ENCODE data around the gene CPAMD8. TPM values are rescaled to one million over a fixed set of nuclear protein-coding genes. Genes with fewer than 3 reads are reported as not detected.

Gene CPAMD8
- total and polyA plus RNA-seq, 10 of the 15 experiments (the other 5 are each of a cell fraction or from before 2014, with no cell fraction given): 0.12 to 0.97 (median 0.25) TPM; not detected in 3

DNA sequence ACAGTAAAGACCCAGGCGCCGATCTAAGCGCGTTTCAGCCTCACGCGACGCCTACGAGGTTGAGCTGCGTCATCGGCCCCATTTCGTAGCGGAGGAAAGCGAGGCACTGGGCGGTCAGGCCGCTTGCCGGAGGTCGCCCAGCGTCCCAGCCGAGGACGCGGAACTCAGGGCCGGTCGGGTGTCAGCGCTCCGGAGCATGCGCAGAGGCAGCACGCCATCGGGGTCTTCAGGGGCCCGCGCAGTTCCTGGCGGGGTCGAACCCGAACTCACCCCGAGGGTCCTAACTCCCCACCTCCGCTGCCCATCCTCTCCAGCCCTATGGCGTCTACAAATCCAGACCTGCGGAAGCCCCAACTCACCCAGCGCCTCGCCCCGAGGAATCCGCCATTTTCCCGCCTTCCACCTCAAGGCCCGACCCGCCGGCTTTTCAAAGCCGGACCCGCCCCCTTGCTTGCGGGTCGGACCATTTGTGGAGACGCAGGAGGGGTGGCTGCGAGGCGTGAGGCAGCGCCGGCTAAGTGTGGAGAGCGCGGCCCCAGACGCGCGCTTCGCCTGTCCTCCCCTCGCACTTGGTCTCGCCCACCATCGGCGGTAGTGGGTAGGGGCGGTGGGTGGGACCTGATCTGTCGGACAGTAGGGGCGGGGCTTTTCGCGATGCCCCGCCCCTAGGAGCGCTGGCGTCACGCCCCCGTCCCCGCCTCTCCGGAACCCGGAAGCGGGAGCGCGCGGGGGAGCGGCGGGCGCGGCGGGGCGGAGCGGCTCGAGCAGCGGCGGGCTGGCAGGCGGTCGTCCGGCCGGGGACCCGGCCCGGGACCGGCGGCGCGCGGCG lies 48.6 kb upstream of the CPAMD8 start, which contains the start of the genes HAUS8 and MYO9B (continued):
- peak; percentile 96 for TF ChIP-seq TAF1 (IDR thresholded peaks at IDR 0.05; ENCODE audit: borderline replicate concordance, low read depth, low read length)
- TF ChIP-seq, protein P1, sequence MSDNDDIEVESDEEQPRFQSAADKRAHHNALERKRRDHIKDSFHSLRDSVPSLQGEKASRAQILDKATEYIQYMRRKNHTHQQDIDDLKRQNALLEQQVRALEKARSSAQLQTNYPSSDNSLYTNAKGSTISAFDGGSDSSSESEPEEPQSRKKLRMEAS (IDR thresholded peaks at IDR 0.05; ENCODE audit: low read depth, low read length): peak; percentile 92
- TF ChIP-seq SPI1 (IDR thresholded peaks at IDR 0.05; ENCODE audit: borderline replicate concordance, insufficient read depth, low read depth, low read length): no peak
- peak; percentile 54; the same call in 1 of the 2 replicates for TF ChIP-seq BRCA1 (IDR thresholded peaks at IDR 0.05; ENCODE audit: low read depth, low read length)
- peak; percentile 53 for TF ChIP-seq RFX5 (IDR thresholded peaks at IDR 0.05; ENCODE audit: low read depth, low read length)
- TF ChIP-seq EP300 (IDR thresholded peaks at IDR 0.05; ENCODE audit: borderline replicate concordance in 1 of 2, control insufficient read depth in 1 of 2, low read depth in 2 of 2, low read length in 2 of 2): 0 out of 4 replicates have a peak, but pooled peaks of 1 of the 2 experiments have one; percentile 17
- TF ChIP-seq ZNF622 (IDR thresholded peaks at IDR 0.05): no peak
- TF ChIP-seq, protein P2, sequence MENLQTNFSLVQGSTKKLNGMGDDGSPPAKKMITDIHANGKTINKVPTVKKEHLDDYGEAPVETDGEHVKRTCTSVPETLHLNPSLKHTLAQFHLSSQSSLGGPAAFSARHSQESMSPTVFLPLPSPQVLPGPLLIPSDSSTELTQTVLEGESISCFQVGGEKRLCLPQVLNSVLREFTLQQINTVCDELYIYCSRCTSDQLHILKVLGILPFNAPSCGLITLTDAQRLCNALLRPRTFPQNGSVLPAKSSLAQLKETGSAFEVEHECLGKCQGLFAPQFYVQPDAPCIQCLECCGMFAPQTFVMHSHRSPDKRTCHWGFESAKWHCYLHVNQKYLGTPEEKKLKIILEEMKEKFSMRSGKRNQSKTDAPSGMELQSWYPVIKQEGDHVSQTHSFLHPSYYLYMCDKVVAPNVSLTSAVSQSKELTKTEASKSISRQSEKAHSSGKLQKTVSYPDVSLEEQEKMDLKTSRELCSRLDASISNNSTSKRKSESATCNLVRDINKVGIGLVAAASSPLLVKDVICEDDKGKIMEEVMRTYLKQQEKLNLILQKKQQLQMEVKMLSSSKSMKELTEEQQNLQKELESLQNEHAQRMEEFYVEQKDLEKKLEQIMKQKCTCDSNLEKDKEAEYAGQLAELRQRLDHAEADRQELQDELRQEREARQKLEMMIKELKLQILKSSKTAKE (IDR thresholded peaks at IDR 0.05; ENCODE audit: low read depth, poor library complexity, severe bottlenecking): peak; percentile 58
- TF ChIP-seq, protein P3, sequence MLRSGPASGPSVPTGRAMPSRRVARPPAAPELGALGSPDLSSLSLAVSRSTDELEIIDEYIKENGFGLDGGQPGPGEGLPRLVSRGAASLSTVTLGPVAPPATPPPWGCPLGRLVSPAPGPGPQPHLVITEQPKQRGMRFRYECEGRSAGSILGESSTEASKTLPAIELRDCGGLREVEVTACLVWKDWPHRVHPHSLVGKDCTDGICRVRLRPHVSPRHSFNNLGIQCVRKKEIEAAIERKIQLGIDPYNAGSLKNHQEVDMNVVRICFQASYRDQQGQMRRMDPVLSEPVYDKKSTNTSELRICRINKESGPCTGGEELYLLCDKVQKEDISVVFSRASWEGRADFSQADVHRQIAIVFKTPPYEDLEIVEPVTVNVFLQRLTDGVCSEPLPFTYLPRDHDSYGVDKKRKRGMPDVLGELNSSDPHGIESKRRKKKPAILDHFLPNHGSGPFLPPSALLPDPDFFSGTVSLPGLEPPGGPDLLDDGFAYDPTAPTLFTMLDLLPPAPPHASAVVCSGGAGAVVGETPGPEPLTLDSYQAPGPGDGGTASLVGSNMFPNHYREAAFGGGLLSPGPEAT (IDR thresholded peaks at IDR 0.05; ENCODE audit: low read depth): peak; percentile 95
- TF ChIP-seq ZNF274 (IDR thresholded peaks at IDR 0.05; ENCODE audit: insufficient read depth, insufficient read length): no peak
- TF ChIP-seq KLF5 (IDR thresholded peaks at IDR 0.05; ENCODE audit: partially characterized antibody): peak; percentile 100
- no peak for TF ChIP-seq SUZ12 (IDR thresholded peaks at IDR 0.05; ENCODE audit: unreplicated experiment)
- TF ChIP-seq, protein P4, sequence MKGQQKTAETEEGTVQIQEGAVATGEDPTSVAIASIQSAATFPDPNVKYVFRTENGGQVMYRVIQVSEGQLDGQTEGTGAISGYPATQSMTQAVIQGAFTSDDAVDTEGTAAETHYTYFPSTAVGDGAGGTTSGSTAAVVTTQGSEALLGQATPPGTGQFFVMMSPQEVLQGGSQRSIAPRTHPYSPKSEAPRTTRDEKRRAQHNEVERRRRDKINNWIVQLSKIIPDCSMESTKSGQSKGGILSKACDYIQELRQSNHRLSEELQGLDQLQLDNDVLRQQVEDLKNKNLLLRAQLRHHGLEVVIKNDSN (IDR thresholded peaks at IDR 0.05; ENCODE audit: borderline replicate concordance, extremely low read length, insufficient read depth, low read depth, low read length): no peak
- TF ChIP-seq IRF4 (IDR thresholded peaks at IDR 0.05; ENCODE audit: low read depth, low read length): no peak
- no peak for TF ChIP-seq STAT3 (IDR thresholded peaks at IDR 0.05; ENCODE audit: low read depth, low read length)
- peak; percentile 91 for TF ChIP-seq MXI1 (IDR thresholded peaks at IDR 0.05; ENCODE audit: low read depth, low read length)
- no peak for TF ChIP-seq CEBPB (IDR thresholded peaks at IDR 0.05; ENCODE audit: borderline replicate concordance in 1 of 2, low read depth in 2 of 2, low read length in 2 of 2)
- TF ChIP-seq, protein P5, sequence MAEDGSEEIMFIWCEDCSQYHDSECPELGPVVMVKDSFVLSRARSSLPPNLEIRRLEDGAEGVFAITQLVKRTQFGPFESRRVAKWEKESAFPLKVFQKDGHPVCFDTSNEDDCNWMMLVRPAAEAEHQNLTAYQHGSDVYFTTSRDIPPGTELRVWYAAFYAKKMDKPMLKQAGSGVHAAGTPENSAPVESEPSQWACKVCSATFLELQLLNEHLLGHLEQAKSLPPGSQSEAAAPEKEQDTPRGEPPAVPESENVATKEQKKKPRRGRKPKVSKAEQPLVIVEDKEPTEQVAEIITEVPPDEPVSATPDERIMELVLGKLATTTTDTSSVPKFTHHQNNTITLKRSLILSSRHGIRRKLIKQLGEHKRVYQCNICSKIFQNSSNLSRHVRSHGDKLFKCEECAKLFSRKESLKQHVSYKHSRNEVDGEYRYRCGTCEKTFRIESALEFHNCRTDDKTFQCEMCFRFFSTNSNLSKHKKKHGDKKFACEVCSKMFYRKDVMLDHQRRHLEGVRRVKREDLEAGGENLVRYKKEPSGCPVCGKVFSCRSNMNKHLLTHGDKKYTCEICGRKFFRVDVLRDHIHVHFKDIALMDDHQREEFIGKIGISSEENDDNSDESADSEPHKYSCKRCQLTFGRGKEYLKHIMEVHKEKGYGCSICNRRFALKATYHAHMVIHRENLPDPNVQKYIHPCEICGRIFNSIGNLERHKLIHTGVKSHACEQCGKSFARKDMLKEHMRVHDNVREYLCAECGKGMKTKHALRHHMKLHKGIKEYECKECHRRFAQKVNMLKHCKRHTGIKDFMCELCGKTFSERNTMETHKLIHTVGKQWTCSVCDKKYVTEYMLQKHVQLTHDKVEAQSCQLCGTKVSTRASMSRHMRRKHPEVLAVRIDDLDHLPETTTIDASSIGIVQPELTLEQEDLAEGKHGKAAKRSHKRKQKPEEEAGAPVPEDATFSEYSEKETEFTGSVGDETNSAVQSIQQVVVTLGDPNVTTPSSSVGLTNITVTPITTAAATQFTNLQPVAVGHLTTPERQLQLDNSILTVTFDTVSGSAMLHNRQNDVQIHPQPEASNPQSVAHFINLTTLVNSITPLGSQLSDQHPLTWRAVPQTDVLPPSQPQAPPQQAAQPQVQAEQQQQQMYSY (CRISPR knock-in tag; IDR thresholded peaks at IDR 0.05): no peak
- no peak for TF ChIP-seq RAD51 (IDR thresholded peaks at IDR 0.05)
- TF ChIP-seq ESRRA (IDR thresholded peaks at IDR 0.05; ENCODE audit: low read length): peak; percentile 60; the same call in 1 of the 2 replicates

Measured in GM12878 (cell line).